Hepatocyte (in vitro differentiated cells): ENCODE measurements around the gene ZNF679. TPM values are rescaled to one million over a fixed set of nuclear protein-coding genes. Genes with fewer than 3 reads are reported as not detected.
"Not testable (repeated sequence)": the region's sequence is repeated elsewhere in the genome, so short reads cannot be mapped to it uniquely, and the experiment has no call there.

ENCODE experiments used
- DNase-seq: peaks from one replicate; pipeline ENCODE4 v3.0.0-alpha.2; 2016; ENCODE audit warnings: low spot score
- H2AFZ ChIP-seq: fragments of 200-600 bp; sonication (generic); 2 replicates; pipeline ENCODE4 v1.6.0; 2016; ENCODE audit warnings: antibody characterized with exemption, mild to moderate bottlenecking
- H3K27ac ChIP-seq: fragments of 200-600 bp; sonication (generic); 2 replicates; pipeline ENCODE4 v1.5.1; 2016; ENCODE audit warnings: mild to moderate bottlenecking
- H3K27me3 ChIP-seq: fragments of 200-600 bp; sonication (generic); 2 replicates; pipeline ENCODE4 v1.6.1; 2016
- H3K36me3 ChIP-seq: fragments of 200-600 bp; sonication (generic); replicated peaks from 2 replicates; pipeline ENCODE4 v1.5.1; 2016; ENCODE audit warnings: low read depth; ENCODE audit not compliant: insufficient read depth
- H3K4me1 ChIP-seq: fragments of 200-600 bp; sonication (generic); 2 replicates; pipeline ENCODE4 v1.5.1; 2016; ENCODE audit warnings: mild to moderate bottlenecking, moderate library complexity; ENCODE audit not compliant: insufficient read depth
- H3K4me2 ChIP-seq: fragments of 200-600 bp; sonication (generic); 2 replicates; pipeline ENCODE4 v1.6.0; 2016
- H3K4me3 ChIP-seq: fragments of 200-600 bp; sonication (generic); 2 replicates; pipeline ENCODE4 v1.5.1; 2016; ENCODE audit warnings: mild to moderate bottlenecking
- H3K79me2 ChIP-seq: fragments of 200-600 bp; sonication (generic); 2 replicates; pipeline ENCODE4 v1.6.0; 2017; ENCODE audit warnings: mild to moderate bottlenecking
- H3K9me2 ChIP-seq: fragments of 200-600 bp; sonication (generic); replicated peaks from 2 replicates; pipeline ENCODE4 v1.6.0; 2017; ENCODE audit warnings: mild to moderate bottlenecking; ENCODE audit not compliant: insufficient read depth
- H3K9me3 ChIP-seq: fragments of 200-600 bp; sonication (generic); 2 replicates; pipeline ENCODE4 v1.5.1; 2016; ENCODE audit warnings: low read depth, mild to moderate bottlenecking
- H4K20me1 ChIP-seq: fragments of 200-600 bp; sonication (generic); 2 replicates; pipeline ENCODE4 v1.6.0; 2016; ENCODE audit warnings: mild to moderate bottlenecking; ENCODE audit not compliant: insufficient read depth, poor library complexity, severe bottlenecking
- CTCF ChIP-seq: fragments of 200-600 bp; sonication (generic); IDR thresholded peaks from 2 replicates; pipeline ENCODE4 v1.5.1; 2016; ENCODE audit warnings: antibody characterized with exemption, mild to moderate bottlenecking; ENCODE audit not compliant: poor library complexity
- EZH2 ChIP-seq: fragments of 200-600 bp; sonication (generic); IDR thresholded peaks from 2 replicates; pipeline ENCODE4 v1.6.1; 2016; ENCODE audit warnings: antibody characterized with exemption, mild to moderate bottlenecking, borderline replicate concordance
- EZH2phosphoT487 ChIP-seq: fragments of 200-600 bp; sonication (generic); IDR thresholded peaks from one replicate; pipeline ENCODE4 v1.6.1; 2018; ENCODE audit warnings: antibody characterized with exemption, mild to moderate bottlenecking, low read depth, moderate library complexity; ENCODE audit not compliant: unreplicated experiment, severe bottlenecking
- WGBS: methylation state at CpG from one replicate; pipeline ENCODE4 v1.1.6; 2016; ENCODE audit warnings: low lambda C conversion rate; ENCODE audit errors: missing lambda C conversion rate; 5-methylcytosine and 5-hydroxymethylcytosine counted together
- polyA plus RNA-seq: library from polyadenylated mRNA; unstranded; fragments of >200 nt; fragmentation: Nextera tagmentation; extraction: Ambion mirVana; gene quantifications from 2 replicates; pipeline ENCODE4 v1.2.1, GENCODE V29; 2016
- total RNA-seq: library from RNA; depleted of rRNA; stranded (reverse); fragments of >200 nt; gene quantifications from 2 replicates; pipeline ENCODE4 v1.2.3, GENCODE V29; 2014

ZNF679 gene
- total and polyA plus RNA-seq, 2 experiments from 2014 or later, result not detected

GRCh38 chr7:64223366-64223765 lies 4.9 kb upstream of the ZNF679 start:
- H3K9me3 ChIP-seq, result peaks cover 6% of the 10 kb centered on the region
- H3K4me2 ChIP-seq, result no peak overlapping the region
- no peak for TF ChIP-seq CTCF
- TF ChIP-seq EZH2, result no peak
- no peak for TF ChIP-seq EZH2phosphoT487
- H3K27me3 ChIP-seq, result no peaks in the 10 kb centered on the region
- H2AFZ ChIP-seq, result no peak overlapping the region
- no peak overlapping the region for H3K27ac ChIP-seq
- no peaks in the 10 kb centered on the region for H3K79me2 ChIP-seq
- DNase-seq, result no peak
- no peaks in the 10 kb centered on the region for H3K36me3 ChIP-seq
- no peak overlapping the region for H3K4me3 ChIP-seq
- no peaks in the 10 kb centered on the region for H3K4me1 ChIP-seq
- 36% methylated on average over 2 of the region's 2 CpGs for WGBS
- no peaks in the 10 kb centered on the region for H3K9me2 ChIP-seq
- no peaks in the 10 kb centered on the region for H4K20me1 ChIP-seq

GRCh38 chr7:64266341-64266919 lies 38.2 kb downstream of the ZNF679 start:
- TF ChIP-seq EZH2phosphoT487 (no peak), CTCF (no peak), EZH2 (no peak)
- Histone ChIP-seq H3K4me2 (no peak overlapping the region), H3K36me3 (no peaks in the 10 kb centered on the region), H3K79me2 (no peaks in the 10 kb centered on the region), H2AFZ (no peak overlapping the region), H4K20me1 (no peaks in the 10 kb centered on the region), H3K9me2 (no peaks in the 10 kb centered on the region), H3K27ac (no peak overlapping the region), H3K4me3 (no peak overlapping the region), H3K27me3 (no peaks in the 10 kb centered on the region), H3K4me1 (no peaks in the 10 kb centered on the region), H3K9me3 (peaks cover 6% of the 10 kb centered on the region)
- DNase-seq, result no peak
- WGBS, result 73% methylated on average over 1 of the region's 1 CpG

GRCh38 chr7:64277630-64278029 lies 49.4 kb downstream of the ZNF679 start:
- Histone ChIP-seq H3K27me3 (no peaks in the 10 kb centered on the region), H3K27ac (no peak overlapping the region), H2AFZ (no peak overlapping the region), H3K79me2 (no peaks in the 10 kb centered on the region), H3K9me2 (no peaks in the 10 kb centered on the region), H3K4me1 (no peaks in the 10 kb centered on the region), H3K36me3 (no peaks in the 10 kb centered on the region), H3K9me3 (peaks cover 5% of the 10 kb centered on the region), H3K4me2 (no peak overlapping the region), H3K4me3 (no peak overlapping the region), H4K20me1 (no peaks in the 10 kb centered on the region)
- no peak for DNase-seq
- no peak for TF ChIP-seq EZH2phosphoT487
- 29% methylated on average over 2 of the region's 2 CpGs for WGBS

- no peaks in the 10 kb centered on the region for H3K9me2 ChIP-seq
- 26% methylated on average over 1 of the region's 1 CpG for WGBS
- H3K36me3 ChIP-seq, result no peaks in the 10 kb centered on the region
- no peak overlapping the region for H3K4me2 ChIP-seq
- no peaks in the 10 kb centered on the region for H3K4me1 ChIP-seq
- H3K27me3 ChIP-seq, result no peaks in the 10 kb centered on the region
- DNase-seq, result no peak
- TF ChIP-seq EZH2 (no peak), EZH2phosphoT487 (no peak), CTCF (no peak)
- H3K9me3 ChIP-seq, result no peaks in the 10 kb centered on the region
- H3K79me2 ChIP-seq, result no peaks in the 10 kb centered on the region
- H3K27ac ChIP-seq, result no peak overlapping the region
- H3K4me3 ChIP-seq, result no peak overlapping the region
- H2AFZ ChIP-seq, result no peak overlapping the region
- no peaks in the 10 kb centered on the region for H4K20me1 ChIP-seq
Observed at GRCh38 chr7:64294701-64295420, 66.6 kb downstream of the ZNF679 start.

- not testable (repeated sequence) for H4K20me1 ChIP-seq, H3K9me2 ChIP-seq, DNase-seq, H3K4me1 ChIP-seq, H3K4me3 ChIP-seq, H3K4me2 ChIP-seq, H3K27ac ChIP-seq, H3K9me3 ChIP-seq, H2AFZ ChIP-seq, H3K27me3 ChIP-seq, H3K36me3 ChIP-seq, H3K79me2 ChIP-seq
- 73% methylated on average over 1 of the region's 1 CpG for WGBS
Observed at GRCh38 chr7:64297418-64297817, 69.1 kb downstream of the ZNF679 start.
